ENCODE data around the gene PLEKHG3.

PLEKHG3 gene

DNA sequence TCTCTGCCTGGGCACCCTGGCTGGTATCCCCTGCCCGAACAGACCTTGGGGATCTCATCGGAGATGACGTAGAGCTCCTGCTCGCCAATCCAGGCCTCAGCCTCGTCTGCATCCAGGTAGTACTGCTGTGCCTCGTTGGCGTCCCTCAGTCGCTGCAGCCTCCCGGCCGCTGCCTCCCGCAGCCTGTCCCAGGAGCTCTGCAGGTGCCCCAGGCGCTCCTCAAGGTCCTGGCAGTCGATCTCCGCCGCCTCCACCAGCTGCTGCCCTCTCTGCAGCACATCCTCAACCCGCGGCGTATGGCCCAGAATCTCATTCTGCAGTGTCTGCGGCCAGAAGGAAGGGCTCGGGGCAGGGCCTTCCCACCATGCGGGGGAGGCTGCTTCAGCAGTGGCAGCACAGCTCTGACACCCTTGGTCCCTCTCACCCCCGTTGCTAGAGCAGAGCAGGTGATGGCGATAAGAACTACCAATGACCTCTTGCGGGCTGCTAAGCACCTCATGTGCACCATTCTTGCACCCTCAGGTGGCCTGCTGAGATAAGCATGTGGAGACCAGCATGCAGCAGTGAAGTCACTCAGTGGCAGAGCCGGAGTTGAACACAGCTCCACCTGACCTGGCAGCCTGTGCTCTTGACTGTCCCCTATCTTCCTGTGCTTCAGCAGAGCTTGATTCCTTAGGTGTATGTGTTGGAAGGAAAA is 71.0 kb downstream of the PLEKHG3 start:
- no peaks in the 10 kb centered on the region for H3K27me3 ChIP-seq (ENCODE audit: control insufficient read depth, insufficient read depth, low read length)
- H3K4me3 ChIP-seq (ENCODE audit: low read depth, low read length): no peak overlapping the region
- no peaks in the 10 kb centered on the region for H3K9me3 ChIP-seq (ENCODE audit: control insufficient read depth, low read length)
- no peaks in the 10 kb centered on the region for H3K36me3 ChIP-seq (ENCODE audit: control insufficient read depth, insufficient read depth, low read length)
- H3K79me2 ChIP-seq: peaks cover 9% of the 10 kb centered on the region
- H3K4me2 ChIP-seq (ENCODE audit: low read length): no peak overlapping the region
- H2AFZ ChIP-seq: no peak overlapping the region
- TF ChIP-seq, protein P1, sequence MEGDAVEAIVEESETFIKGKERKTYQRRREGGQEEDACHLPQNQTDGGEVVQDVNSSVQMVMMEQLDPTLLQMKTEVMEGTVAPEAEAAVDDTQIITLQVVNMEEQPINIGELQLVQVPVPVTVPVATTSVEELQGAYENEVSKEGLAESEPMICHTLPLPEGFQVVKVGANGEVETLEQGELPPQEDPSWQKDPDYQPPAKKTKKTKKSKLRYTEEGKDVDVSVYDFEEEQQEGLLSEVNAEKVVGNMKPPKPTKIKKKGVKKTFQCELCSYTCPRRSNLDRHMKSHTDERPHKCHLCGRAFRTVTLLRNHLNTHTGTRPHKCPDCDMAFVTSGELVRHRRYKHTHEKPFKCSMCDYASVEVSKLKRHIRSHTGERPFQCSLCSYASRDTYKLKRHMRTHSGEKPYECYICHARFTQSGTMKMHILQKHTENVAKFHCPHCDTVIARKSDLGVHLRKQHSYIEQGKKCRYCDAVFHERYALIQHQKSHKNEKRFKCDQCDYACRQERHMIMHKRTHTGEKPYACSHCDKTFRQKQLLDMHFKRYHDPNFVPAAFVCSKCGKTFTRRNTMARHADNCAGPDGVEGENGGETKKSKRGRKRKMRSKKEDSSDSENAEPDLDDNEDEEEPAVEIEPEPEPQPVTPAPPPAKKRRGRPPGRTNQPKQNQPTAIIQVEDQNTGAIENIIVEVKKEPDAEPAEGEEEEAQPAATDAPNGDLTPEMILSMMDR (IDR thresholded peaks at IDR 0.05): no peak
- no peak overlapping the region for H3K27ac ChIP-seq
- H3K4me1 ChIP-seq: peaks cover 13% of the 10 kb centered on the region
- H3K9ac ChIP-seq: no peak overlapping the region

DNA sequence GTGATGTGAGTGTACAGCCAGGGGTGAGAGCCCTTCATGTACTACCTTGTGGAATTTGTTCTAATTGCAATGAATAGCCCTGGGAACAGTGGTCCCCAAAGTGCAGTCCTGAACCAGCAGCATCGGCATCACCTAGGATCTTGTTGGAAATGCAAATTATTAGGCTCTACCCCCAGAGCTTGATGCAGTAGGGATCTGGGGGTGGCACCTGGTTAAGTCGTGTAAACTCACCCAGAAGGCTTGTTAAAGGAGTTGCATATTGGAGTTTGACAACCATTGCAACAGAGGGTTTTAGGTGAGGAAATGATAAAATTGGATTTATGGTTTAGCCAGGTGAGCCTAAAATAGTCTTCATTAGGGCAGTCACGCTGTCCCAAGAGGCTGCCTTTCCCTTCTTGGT is 73.2 kb downstream of the PLEKHG3 start:
- H3K4me3 ChIP-seq (ENCODE audit: low read depth, low read length): no peak overlapping the region
- TF ChIP-seq, protein P1 (IDR thresholded peaks at IDR 0.05): no peak
- H3K36me3 ChIP-seq (ENCODE audit: control insufficient read depth, insufficient read depth, low read length): no peaks in the 10 kb centered on the region

DNA sequence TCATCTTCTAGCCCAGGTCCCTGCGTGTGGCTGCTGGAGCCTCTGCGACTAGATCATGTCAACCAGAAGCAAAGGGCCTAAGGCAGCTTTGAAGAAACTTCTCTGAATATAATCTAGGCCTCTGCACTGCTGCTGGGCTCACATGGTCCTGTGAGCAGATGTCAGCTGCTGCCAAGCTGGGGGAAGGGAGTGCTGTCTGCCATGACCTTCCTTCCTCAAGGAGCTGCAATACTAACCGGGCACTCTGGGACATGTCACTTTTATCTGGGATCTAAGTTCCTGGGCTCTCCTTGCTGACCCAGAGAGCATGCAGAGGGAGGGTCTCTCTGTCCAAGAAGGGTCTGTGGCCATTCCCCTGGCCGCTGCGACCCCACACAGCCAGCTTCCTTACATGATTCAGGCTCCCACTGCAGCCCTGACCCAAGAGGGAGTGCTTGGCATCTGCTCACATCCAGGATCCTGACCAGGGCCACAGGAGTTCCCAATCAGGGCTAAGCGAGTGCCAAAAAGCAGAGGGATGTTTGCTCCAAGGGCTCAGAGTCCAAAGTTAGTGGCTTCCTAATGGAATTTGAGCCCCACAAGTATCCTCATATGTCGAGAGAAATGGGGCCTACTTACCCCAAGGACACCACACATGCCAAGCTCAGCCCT is 74.0 kb downstream of the PLEKHG3 start:
- Histone ChIP-seq H3K27me3 (ENCODE audit: control insufficient read depth, insufficient read depth, low read length) (no peaks in the 10 kb centered on the region), H2AFZ (peak overlapping the region; percentile 63), H3K36me3 (ENCODE audit: control insufficient read depth, insufficient read depth, low read length) (no peaks in the 10 kb centered on the region), H3K4me1 (peaks cover 13% of the 10 kb centered on the region), H3K79me2 (peaks cover 9% of the 10 kb centered on the region), H3K4me2 (ENCODE audit: low read length) (no peak overlapping the region), H3K4me3 (ENCODE audit: low read depth, low read length) (no peak overlapping the region), H3K9ac (no peak overlapping the region), H3K27ac (peak overlapping the region; percentile 39), H3K9me3 (ENCODE audit: control insufficient read depth, low read length) (no peaks in the 10 kb centered on the region)
- TF ChIP-seq, protein P1 (IDR thresholded peaks at IDR 0.05): no peak

More for the DNA sequence above, 73.2 kb downstream of the PLEKHG3 start:
- Histone ChIP-seq H3K4me2 (ENCODE audit: low read length) (no peak overlapping the region), H2AFZ (no peak overlapping the region), H3K9ac (no peak overlapping the region), H3K27ac (no peak overlapping the region), H3K4me1 (peaks cover 13% of the 10 kb centered on the region), H3K79me2 (peaks cover 9% of the 10 kb centered on the region), H3K27me3 (ENCODE audit: control insufficient read depth, insufficient read depth, low read length) (no peaks in the 10 kb centered on the region), H3K9me3 (ENCODE audit: control insufficient read depth, low read length) (no peaks in the 10 kb centered on the region)

DNA sequence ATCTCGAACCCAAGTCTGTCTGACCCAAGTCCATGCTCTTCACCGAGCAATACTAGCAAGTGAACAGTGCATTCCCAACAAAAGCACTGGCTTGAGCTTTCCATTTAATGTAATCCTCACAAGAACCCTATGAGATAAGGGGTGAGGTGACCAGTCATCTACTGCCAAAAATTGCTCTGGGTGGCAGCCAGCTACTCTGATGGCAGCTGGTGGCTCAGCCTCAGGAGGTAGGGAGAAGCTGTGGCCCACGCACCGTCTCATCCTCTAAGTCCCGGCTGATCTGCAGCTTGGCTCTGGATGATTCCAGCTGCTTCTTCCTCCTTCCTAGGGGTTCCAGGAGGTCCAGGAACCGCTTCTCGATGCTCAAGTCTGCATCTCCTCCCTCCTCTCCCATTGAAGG is 75.2 kb downstream of the PLEKHG3 start:
- Histone ChIP-seq H2AFZ (no peak overlapping the region), H3K4me2 (ENCODE audit: low read length) (no peak overlapping the region), H3K9ac (no peak overlapping the region), H3K79me2 (peaks cover 9% of the 10 kb centered on the region), H3K9me3 (ENCODE audit: control insufficient read depth, low read length) (no peaks in the 10 kb centered on the region), H3K4me1 (peaks cover 13% of the 10 kb centered on the region), H3K27ac (no peak overlapping the region), H3K4me3 (ENCODE audit: low read depth, low read length) (no peak overlapping the region), H3K36me3 (ENCODE audit: control insufficient read depth, insufficient read depth, low read length) (no peaks in the 10 kb centered on the region), H3K27me3 (ENCODE audit: control insufficient read depth, insufficient read depth, low read length) (no peaks in the 10 kb centered on the region)
- TF ChIP-seq, protein P1 (IDR thresholded peaks at IDR 0.05): no peak

Measured in parathyroid adenoma (tissue), 2 donors.